Spinal cord (tissue), 10 donors: ENCODE data around the gene DNAJA3. TPM values are rescaled to one million over a fixed set of nuclear protein-coding genes. Genes with fewer than 3 reads are reported as not detected.
A peak's percentile ranks its signal among the peaks of the same experiment; 100 is the strongest.

Experiments used
- DNase-seq, 6 donors: peaks; one replicate each; pipeline versions ENCODE4 v3.0.0 to v3.0.0-alpha.2; 2013 to 2015; ENCODE audit warnings: low spot score in 6 of 6, low read depth in 4 of 6
- H3K27ac ChIP-seq: one replicate; pipeline ENCODE4 v1.5.1; 2013; ENCODE audit warnings: low read depth, low read length, control low read depth
- H3K27me3 ChIP-seq: one replicate; pipeline ENCODE4 v1.6.1; 2013; ENCODE audit warnings: low read length; ENCODE audit not compliant: control insufficient read depth, insufficient read depth
- H3K36me3 ChIP-seq: one replicate; pipeline ENCODE4 v1.6.1; 2013; ENCODE audit warnings: low read length; ENCODE audit not compliant: control insufficient read depth, insufficient read depth
- H3K4me1 ChIP-seq: one replicate; pipeline ENCODE4 v1.6.1; 2013; ENCODE audit warnings: low read length; ENCODE audit not compliant: control insufficient read depth, insufficient read depth
- H3K4me3 ChIP-seq: one replicate; pipeline ENCODE4 v1.5.1; 2013; ENCODE audit warnings: low read depth, low read length, control low read depth
- H3K9me3 ChIP-seq: one replicate; pipeline ENCODE4 v1.6.1; 2013; ENCODE audit warnings: low read length; ENCODE audit not compliant: control insufficient read depth, insufficient read depth
- WGBS: methylation state at CpG from one replicate; pipeline ENCODE4 v1.1.5; 2013; ENCODE audit warnings: missing lambda C conversion rate; ENCODE audit not compliant: insufficient coverage; 5-methylcytosine and 5-hydroxymethylcytosine counted together
- polyA plus RNA-seq, 2 donors: library from polyadenylated mRNA; unstranded; fragments of 120-200 nt; gene quantifications; one replicate each; pipeline ENCODE4 v1.2.1, GENCODE V29; 2013; ENCODE audit not compliant: insufficient read length in 2 of 2
- total RNA-seq, 2 donors: library from RNA; depleted of rRNA in 1 of 2; stranded (reverse); fragments of 120-200 nt in 1 of 2; fragments of >200 nt in 1 of 2; gene quantifications; one replicate each; pipeline versions ENCODE4 v1.2.3 to v1.2.4, GENCODE V29; 2013 to 2014
- donor health status: healthy.

Gene DNAJA3
- total and polyA plus RNA-seq, 4 donors, result 35.4 to 45.0 (median 39.5) TPM

DNA sequence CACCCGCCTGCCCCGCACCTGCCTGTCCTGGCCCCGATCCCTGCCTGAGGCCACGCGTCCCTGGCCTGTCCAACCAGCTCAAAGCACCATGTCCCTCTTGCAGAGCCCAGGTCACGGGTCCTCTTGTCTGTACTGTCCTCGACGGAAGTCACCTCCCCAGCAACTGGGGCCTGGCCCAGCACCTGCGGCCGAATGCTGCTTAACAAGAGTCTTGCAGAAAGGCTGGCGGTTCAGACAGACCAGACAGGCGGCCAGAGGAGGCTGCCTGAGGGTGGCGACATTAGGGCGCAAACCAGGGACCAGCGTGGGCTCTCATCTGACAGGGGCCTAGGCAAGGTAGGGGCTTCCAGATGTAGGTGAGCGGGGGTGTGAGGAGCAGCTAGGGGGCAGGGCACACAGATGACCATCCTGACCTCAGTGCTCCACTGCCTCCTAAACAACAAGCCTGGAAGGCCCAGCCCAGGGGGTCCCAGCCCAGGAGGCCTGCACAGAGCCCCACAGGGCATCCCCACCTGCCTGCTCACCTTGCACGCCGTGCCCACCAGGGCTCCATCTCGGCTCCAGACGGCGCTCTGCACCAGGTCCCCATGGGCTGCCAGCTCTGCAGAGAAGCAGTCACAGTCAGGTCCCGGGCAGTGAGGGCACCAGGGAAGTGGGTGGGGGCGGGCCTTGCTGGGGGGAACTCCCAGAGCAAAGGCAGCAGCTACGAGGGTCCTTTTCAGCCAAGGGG lies 20.5 kb upstream of the DNAJA3 start:
- no peak overlapping the region for H3K27ac ChIP-seq
- no peaks in the 10 kb centered on the region for H3K27me3 ChIP-seq
- H3K4me1 ChIP-seq, result peaks cover 19% of the 10 kb centered on the region
- 88% methylated on average over 24 of the region's 24 CpGs for WGBS
- peaks cover 86% of the 10 kb centered on the region for H3K36me3 ChIP-seq
- H3K4me3 ChIP-seq, result no peak overlapping the region
- no peaks in the 10 kb centered on the region for H3K9me3 ChIP-seq
- DNase-seq, result no peak

DNA sequence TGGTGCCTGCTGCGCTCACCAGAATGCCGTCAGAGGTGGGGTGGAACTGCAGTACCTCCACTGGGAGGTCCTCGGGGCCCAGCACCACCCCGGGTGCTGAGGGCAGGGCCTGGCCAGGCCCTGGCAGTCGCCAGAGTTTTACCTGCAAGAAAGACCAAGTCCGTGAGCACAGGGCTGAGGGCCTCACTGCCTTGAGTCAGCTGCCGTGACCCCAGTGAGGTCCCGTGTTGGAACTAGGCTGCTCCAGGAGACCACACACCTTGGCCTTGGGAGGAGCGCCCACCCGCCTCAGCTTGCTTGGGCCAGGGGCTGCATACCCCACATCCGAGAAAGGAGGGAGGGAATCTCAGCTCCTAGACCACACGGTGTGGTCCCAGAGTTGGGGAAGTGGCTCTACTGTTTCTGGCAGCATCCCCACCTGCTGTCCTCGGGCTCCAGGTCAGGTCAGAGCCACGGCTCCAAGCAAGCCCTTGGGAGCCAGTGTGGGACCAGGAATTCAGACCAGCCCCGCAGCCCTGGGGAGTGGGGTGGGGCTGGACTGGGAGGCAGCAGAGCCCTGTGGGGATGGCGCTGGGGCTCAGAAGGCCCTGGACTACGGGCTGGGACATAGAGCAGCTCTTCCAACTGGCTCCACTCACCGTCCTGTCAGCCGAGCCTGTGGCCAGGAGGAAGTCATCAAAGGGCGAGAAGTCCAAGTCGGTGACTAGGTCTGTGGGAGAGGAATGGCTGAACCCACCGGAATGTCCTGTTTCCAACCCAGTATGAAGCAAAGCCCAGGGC lies 17.9 kb upstream of the DNAJA3 start:
- Histone ChIP-seq H3K36me3 (peaks cover 83% of the 10 kb centered on the region), H3K4me1 (peaks cover 40% of the 10 kb centered on the region), H3K9me3 (no peaks in the 10 kb centered on the region), H3K27ac (no peak overlapping the region), H3K27me3 (no peaks in the 10 kb centered on the region), H3K4me3 (no peak overlapping the region)
- DNase-seq, result no peak
- WGBS, result 89% methylated on average over 22 of the region's 22 CpGs

DNA sequence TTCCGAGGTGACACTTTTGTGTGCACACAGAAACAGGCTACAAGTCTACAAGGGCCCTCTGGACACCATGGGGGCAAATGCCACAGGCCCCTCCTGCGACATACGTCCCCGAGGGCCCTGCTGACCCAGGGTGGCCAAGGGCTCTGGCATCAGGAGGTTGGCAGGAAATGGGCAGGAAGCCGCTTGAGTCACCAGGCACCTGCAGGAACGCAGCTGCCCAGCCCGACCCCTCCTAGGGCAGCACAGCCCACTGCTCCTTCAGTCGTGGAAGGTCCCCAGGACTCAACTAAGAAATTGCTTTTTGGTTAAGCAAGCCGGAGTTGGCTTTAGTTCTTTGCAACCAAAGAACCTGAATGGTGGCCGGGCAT lies 17.4 kb upstream of the DNAJA3 start:
- WGBS, result 93% methylated on average over 10 of the region's 10 CpGs
- Histone ChIP-seq H3K4me3 (no peak overlapping the region), H3K36me3 (peaks cover 81% of the 10 kb centered on the region), H3K9me3 (no peaks in the 10 kb centered on the region), H3K27me3 (no peaks in the 10 kb centered on the region), H3K27ac (no peak overlapping the region), H3K4me1 (peaks cover 43% of the 10 kb centered on the region)
- no peak for DNase-seq

DNA sequence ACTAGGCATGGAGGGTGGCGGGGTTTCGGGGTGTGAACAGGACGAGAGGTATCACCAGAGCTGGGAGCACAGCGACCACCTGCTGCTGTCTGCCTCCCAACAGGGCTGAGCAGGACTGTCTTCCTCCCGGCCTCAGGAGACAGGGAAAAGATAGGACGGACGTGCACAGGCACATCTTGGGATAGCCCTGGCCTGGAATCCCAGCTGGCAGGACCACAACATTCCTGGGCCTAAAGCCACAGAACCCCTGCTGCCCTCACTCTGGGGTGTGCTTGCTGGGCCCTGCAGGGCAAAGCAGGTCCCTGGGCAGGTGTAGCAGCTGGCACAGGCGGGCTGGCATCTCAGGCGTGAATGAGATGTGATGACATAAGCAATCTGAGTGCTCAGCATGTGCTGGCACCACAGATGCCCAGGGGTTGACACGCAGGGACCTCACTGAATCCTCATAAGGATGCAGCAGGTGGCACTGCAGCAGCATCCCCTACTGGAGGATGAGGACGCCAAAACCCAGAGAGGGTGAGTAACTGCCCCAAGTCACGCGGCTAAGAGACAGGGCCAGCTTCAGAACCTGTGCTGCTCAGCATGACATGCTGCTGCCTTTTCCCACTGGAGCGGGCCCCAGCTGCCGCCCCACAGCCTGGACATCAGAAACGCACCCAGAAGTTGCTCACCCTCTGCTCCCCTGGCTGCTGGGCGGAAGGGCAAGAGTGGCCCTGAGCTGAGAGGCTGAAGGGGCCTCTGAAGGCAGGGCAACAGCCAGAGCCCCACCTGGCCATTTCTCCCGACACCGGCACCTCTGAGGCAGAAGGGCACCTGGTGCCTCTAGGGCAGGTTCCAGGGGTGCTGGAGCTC lies 16.4 kb upstream of the DNAJA3 start:
- WGBS, result 77% methylated on average over 19 of the region's 19 CpGs
- H3K27me3 ChIP-seq, result no peaks in the 10 kb centered on the region
- no peaks in the 10 kb centered on the region for H3K9me3 ChIP-seq
- no peak overlapping the region for H3K4me3 ChIP-seq
- H3K27ac ChIP-seq, result no peak overlapping the region
- no peak for DNase-seq
- H3K4me1 ChIP-seq, result peaks cover 43% of the 10 kb centered on the region
- peaks cover 71% of the 10 kb centered on the region for H3K36me3 ChIP-seq

DNA sequence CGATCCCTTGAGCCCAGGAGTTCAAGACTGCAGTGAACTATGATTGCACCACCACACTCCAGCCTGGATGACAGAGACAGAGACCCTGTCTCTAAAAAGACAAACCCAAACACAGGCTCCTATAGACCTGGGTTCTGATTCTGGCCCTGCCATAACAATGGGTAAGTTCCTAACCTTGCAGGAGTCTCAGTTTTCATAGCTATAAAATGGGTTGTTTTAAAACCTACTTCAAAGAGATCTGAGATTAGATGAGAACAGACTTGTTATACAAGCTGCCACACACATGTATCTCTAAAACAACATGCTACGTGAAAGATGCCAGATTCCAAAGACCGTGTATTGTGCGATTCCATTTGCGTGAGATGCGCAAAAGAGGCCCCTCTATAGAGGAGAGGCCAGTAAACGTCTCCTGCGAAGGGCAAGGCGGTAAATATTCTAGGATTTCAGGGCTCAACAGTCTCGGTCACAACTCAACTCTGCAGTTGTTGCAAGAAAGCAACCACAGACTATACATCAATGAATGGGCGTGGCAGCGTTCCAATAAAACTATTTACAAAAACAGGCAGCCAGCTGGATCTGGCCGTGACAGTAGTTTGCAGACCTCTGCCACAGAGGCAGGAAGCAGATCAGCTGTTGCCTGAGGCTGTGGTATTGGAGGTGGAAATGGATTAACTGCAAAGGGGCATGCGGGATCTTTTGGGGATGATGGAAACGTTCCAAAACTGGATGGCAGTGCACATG lies 15.2 kb upstream of the DNAJA3 start:
- peaks cover 52% of the 10 kb centered on the region for H3K4me1 ChIP-seq

DNA sequence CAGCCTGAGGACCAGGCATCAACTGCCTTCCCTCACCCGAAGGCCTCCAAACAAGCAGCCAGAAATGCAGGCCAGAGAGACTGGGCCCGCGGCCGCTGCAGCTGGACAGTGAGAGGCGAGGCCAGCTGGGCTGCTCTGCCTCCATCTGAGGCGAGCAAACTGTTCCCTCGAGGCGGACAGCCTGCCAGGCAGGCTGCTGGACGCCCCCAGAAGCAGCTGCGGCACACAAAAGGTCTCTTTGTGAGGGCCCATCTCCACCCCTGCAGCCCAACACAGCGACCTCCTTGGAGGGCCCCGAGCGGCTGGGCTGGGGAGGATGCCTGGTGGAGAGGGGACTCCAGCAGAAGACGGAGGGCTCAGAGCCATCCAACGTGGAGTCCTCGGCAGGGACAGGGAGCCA lies 14.0 kb upstream of the DNAJA3 start:
- Histone ChIP-seq H3K36me3 (peaks cover 47% of the 10 kb centered on the region), H3K9me3 (no peaks in the 10 kb centered on the region), H3K27ac (peak overlapping the region; percentile 92)

More for the DNA sequence above, 15.2 kb upstream of the DNAJA3 start:
- Histone ChIP-seq H3K27ac (peak overlapping the region; percentile 80), H3K9me3 (no peaks in the 10 kb centered on the region), H3K36me3 (peaks cover 59% of the 10 kb centered on the region), H3K4me3 (no peak overlapping the region), H3K27me3 (no peaks in the 10 kb centered on the region)
- 39% methylated on average over 12 of the region's 15 CpGs for WGBS
- DNase-seq, result peak in 3 of 6 donors; percentile 52 to 87 (median 82)

DNA sequence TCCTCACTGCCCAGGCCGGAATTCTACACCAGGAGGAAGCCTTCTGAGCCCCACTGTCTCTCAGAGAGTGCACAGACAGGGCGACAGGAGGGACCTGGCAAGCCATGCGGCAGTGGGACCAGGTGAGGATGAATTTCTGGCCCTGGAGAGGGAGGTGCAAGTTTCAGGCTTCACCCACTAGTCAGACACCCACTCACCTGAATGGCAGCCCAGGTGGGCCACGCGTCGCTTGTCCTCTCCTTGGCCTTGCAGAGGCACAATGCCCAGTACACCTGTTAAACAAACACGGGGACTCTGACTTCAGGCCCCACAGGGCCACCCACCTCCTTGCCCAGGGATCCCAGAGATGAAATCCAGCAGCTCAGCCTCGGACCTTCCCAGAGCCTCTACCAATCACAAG lies 13.5 kb upstream of the DNAJA3 start:
- H3K27ac ChIP-seq, result peak overlapping the region; percentile 92
- WGBS, result 87% methylated on average over 6 of the region's 8 CpGs
- H3K9me3 ChIP-seq, result no peaks in the 10 kb centered on the region
- H3K4me1 ChIP-seq, result peaks cover 62% of the 10 kb centered on the region
- H3K4me3 ChIP-seq, result no peak overlapping the region
- no peaks in the 10 kb centered on the region for H3K27me3 ChIP-seq
- H3K36me3 ChIP-seq, result peaks cover 43% of the 10 kb centered on the region
- DNase-seq, result no peak

More for the DNA sequence above, 14.0 kb upstream of the DNAJA3 start:
- Histone ChIP-seq H3K4me3 (no peak overlapping the region), H3K4me1 (peaks cover 57% of the 10 kb centered on the region), H3K27me3 (no peaks in the 10 kb centered on the region)
- WGBS, result 20% methylated on average over 14 of the region's 16 CpGs
- DNase-seq, result peak in 4 of 6 donors; percentile 71 to 91 (median 82)

DNA sequence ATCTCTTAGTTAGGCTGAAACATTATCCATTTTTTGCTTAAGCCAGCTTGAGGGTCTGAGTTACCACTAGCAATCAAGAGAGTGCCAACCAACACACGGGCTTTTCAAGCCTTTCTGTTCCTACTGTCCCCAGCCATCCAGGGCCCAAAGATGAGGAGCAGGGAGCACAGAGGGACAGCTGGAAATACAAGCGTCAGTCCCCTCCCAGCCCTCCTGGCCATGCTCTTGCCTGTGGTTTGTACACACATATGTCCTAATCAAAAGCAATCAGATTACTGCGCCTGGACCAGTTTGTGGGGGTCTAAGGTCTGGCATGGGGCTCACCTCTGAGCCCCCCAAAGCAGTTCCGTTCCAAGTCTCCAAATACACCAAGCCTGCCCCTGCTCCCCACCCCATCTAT lies 12.8 kb upstream of the DNAJA3 start:
- peaks cover 36% of the 10 kb centered on the region for H3K36me3 ChIP-seq
- H3K27ac ChIP-seq, result peak overlapping the region; percentile 33
- DNase-seq, result no peak
- WGBS, result 91% methylated on average over 3 of the region's 4 CpGs
- no peaks in the 10 kb centered on the region for H3K9me3 ChIP-seq
- peaks cover 64% of the 10 kb centered on the region for H3K4me1 ChIP-seq
- H3K27me3 ChIP-seq, result no peaks in the 10 kb centered on the region
- H3K4me3 ChIP-seq, result no peak overlapping the region
